ENCODE results near the gene CDKN2C.

CDKN2C gene

GRCh38 chr1:50930193-50930592, 39.9 kb upstream of the CDKN2C start:
- TF ChIP-seq ZNF362 (tag by site-specific recombination; IDR thresholded peaks at IDR 0.05) = no peak
- no peak for TF ChIP-seq CTCF (tag by site-specific recombination; IDR thresholded peaks at IDR 0.05)
- no peak for TF ChIP-seq ZNF488 (tag by site-specific recombination; IDR thresholded peaks at IDR 0.05)
- no peak for TF ChIP-seq ZBTB20 (tag by site-specific recombination; IDR thresholded peaks at IDR 0.05)
- TF ChIP-seq ZNF558 (tag by site-specific recombination; IDR thresholded peaks at IDR 0.05) = no peak
- no peak for TF ChIP-seq ZBTB21 (tag by site-specific recombination; IDR thresholded peaks at IDR 0.05)
- no peak for TF ChIP-seq PRDM2 (tag by site-specific recombination; IDR thresholded peaks at IDR 0.05; ENCODE audit: borderline replicate concordance)
- TF ChIP-seq ZNF112 (tag by site-specific recombination; IDR thresholded peaks at IDR 0.05) = no peak
- no peak for TF ChIP-seq HOXD13 (CRISPR knock-in tag; IDR thresholded peaks at IDR 0.05; ENCODE audit: borderline replicate concordance)
- no peak for TF ChIP-seq PRDM4 (tag by site-specific recombination; IDR thresholded peaks at IDR 0.05)
- TF ChIP-seq GFI1B (tag by site-specific recombination; IDR thresholded peaks at IDR 0.05) = no peak
- no peak for TF ChIP-seq ZNF114 (tag by site-specific recombination; IDR thresholded peaks at IDR 0.05)
- TF ChIP-seq ZBTB48 (tag by site-specific recombination; IDR thresholded peaks at IDR 0.05) = no peak
- no peak for TF ChIP-seq ZBTB7A (tag by site-specific recombination; IDR thresholded peaks at IDR 0.05; ENCODE audit: low read depth)
- no peak for TF ChIP-seq ZNF24 (tag by site-specific recombination; IDR thresholded peaks at IDR 0.05)
- TF ChIP-seq ZBTB17 (tag by site-specific recombination; IDR thresholded peaks at IDR 0.05) = no peak
- no peaks in the 10 kb centered on the region for H3K4me1 ChIP-seq (ENCODE audit: control insufficient read depth, insufficient read depth, low read length)
- no peaks in the 10 kb centered on the region; a peak in 1 of 3 replicates for H3K36me3 ChIP-seq (ENCODE audit: control insufficient read depth in 2 of 2, insufficient read depth in 1 of 2, low read length in 2 of 2)
- no peak overlapping the region for H3K4me3 ChIP-seq (ENCODE audit: low read depth, low read length)
- CTCF ChIA-PET = interaction anchor here (0.6 to 3.1 kb wide), 23 partner anchors 8 to 366 kb away, joined by 3 to 48 read pairs (median 6); partner anchors contain the start of genes CDKN2C and FAF1
- H3K9me3 ChIP-seq (ENCODE audit: control insufficient read depth, insufficient read depth, low read depth, low read length) = no peaks in the 10 kb centered on the region
- POLR2A ChIA-PET = interaction anchor here (1.3 to 1.4 kb wide), 3 partner anchors 38 to 47 kb away, joined by 3 to 7 read pairs (median 5); partner anchors contain the start of gene CDKN2C
- no peak overlapping the region for H3K27ac ChIP-seq (ENCODE audit: extremely low read depth, low read depth, low read length)

All from HEK293 (cell line).